Transverse colon (tissue), 4 donors: ENCODE results near the gene NR5A2. TPM values are rescaled to one million over a fixed set of nuclear protein-coding genes. Genes with fewer than 3 reads are reported as not detected.

Source experiments
- DNase-seq: peaks from one replicate; pipeline ENCODE4 v3.0.0-alpha.2; 2019
- H3K27ac ChIP-seq, 4 donors: fragments of 200-600 bp; sonication (generic); 2 replicates each; pipeline ENCODE4 v1.5.1; 2016 to 2018; ENCODE audit warnings: inconsistent platforms in 4 of 4
- H3K27me3 ChIP-seq: fragments of 200-600 bp; sonication (generic); 2 replicates; pipeline ENCODE4 v1.5.1; 2017; ENCODE audit warnings: inconsistent platforms
- H3K36me3 ChIP-seq, 4 donors: fragments of 200-600 bp; sonication (generic); 2 replicates each; pipeline ENCODE4 v1.5.1; 2017 to 2019; ENCODE audit warnings: inconsistent platforms in 4 of 4
- H3K4me1 ChIP-seq, 4 donors: fragments of 200-600 bp; sonication (generic); 2 replicates each; pipeline ENCODE4 v1.5.1; 2017 to 2020; ENCODE audit warnings: inconsistent platforms in 4 of 4
- H3K4me3 ChIP-seq, 4 donors: fragments of 200-600 bp; sonication (generic); 1 replicate in 1 of 4; 2 replicates in 3 of 4; pipeline versions ENCODE4 v1.5.1 to v1.6.1; 2017 to 2019; ENCODE audit warnings: inconsistent platforms in 4 of 4
- H3K9me3 ChIP-seq, 2 donors: fragments of 200-600 bp; sonication (generic); 2 replicates each; pipeline ENCODE4 v1.5.1; 2017 to 2019; ENCODE audit warnings: inconsistent platforms in 2 of 2
- CTCF ChIP-seq, 5 experiments: fragments of 200-600 bp in 3 of 5; fragments of 450-650 bp in 2 of 5; sonication (generic) in 3 of 5; IDR thresholded peaks; 1 replicate in 2 of 5; 2 replicates in 3 of 5; pipeline ENCODE4 v1.5.1; 2016 to 2017; ENCODE audit warnings: antibody characterized with exemption in 5 of 5, inconsistent platforms in 3 of 5, mild to moderate bottlenecking in 2 of 5, moderate library complexity in 1 of 5
- EP300 ChIP-seq: sonication (generic); formaldehyde crosslinking; IDR thresholded peaks from one replicate; pipeline ENCODE4 v1.6.1; 2017; ENCODE audit warnings: antibody characterized with exemption, low read depth
- POLR2A ChIP-seq: fragments of 450-650 bp; IDR thresholded peaks from one replicate; pipeline ENCODE4 v1.6.1; 2016; ENCODE audit warnings: antibody characterized with exemption, mild to moderate bottlenecking, moderate library complexity
- POLR2AphosphoS5 ChIP-seq, 3 donors: sonication (generic); formaldehyde crosslinking; IDR thresholded peaks; one replicate each; pipeline ENCODE4 v1.6.1; 2016; ENCODE audit warnings: antibody characterized with exemption in 3 of 3
- WGBS, 2 donors: methylation state at CpG; one replicate each; pipeline ENCODE4 v1.1.5; 2018; ENCODE audit warnings: low coverage in 1 of 2; 5-methylcytosine and 5-hydroxymethylcytosine counted together
- in situ Hi-C, 4 donors: fragments of 200-750 bp; cut with MboI; loops; one replicate each; pipeline versions ENCODE4 v1.15.0 to v1.15.1; 2017; ENCODE audit warnings: low sequenced_read_pairs in 3 of 4, low pct_ligation_motif_present in 1 of 4, low pct_unique_long_range_greater_than_20kb in 1 of 4
- intact Hi-C: fragments of 100-400 bp; cut with DNase I; formaldehyde crosslinking; loops from one replicate; pipeline ENCODE4 v1.15.1; 2023; ENCODE audit warnings: low total_unique reads
- total RNA-seq, 4 donors: library from RNA; depleted of rRNA; stranded (reverse); fragments of >200 nt; gene quantifications; one replicate each; pipeline ENCODE4 v1.1.0, GENCODE V29; 2016

The NR5A2 gene
- total RNA-seq, 4 donors from 2014 or later, result 75.4 to 92.6 (median 85.4) TPM

- DNase-seq, result peak; percentile 59
- intact Hi-C loops, result no loop called here
Observed at GRCh38 chr1:200029035-200029821, 1.7 kb downstream of the NR5A2 start.

GRCh38 chr1:200029822-200030152, 2.3 kb downstream of the NR5A2 start:
- Histone ChIP-seq H3K9me3 (no peaks in the 10 kb centered on the region), H3K4me1 (peaks cover 0 to 36% (median 4%) of the 10 kb centered on the region in 4 donors), H3K27ac (peak overlapping the region; percentile 79 to 84 (median 84)), H3K36me3 (no peaks in the 10 kb centered on the region), H3K27me3 (peaks cover 71% of the 10 kb centered on the region), H3K4me3 (peak overlapping the region; percentile 8 to 60 (median 48))
- WGBS, 2 donors, result 21% methylated on average over 13 of the region's 13 CpGs; no CpG with 5 or more reads in 1 of the 2 donors
- intact Hi-C loops, result no loop called here
- no peak for TF ChIP-seq EP300
- no peak for TF ChIP-seq POLR2AphosphoS5 (IDR thresholded peaks at IDR 0.05)
- TF ChIP-seq POLR2A, result no peak
- DNase-seq, result no peak
- in situ Hi-C loops, result no loop called here

More at GRCh38 chr1:200029035-200029821, 1.7 kb downstream of the NR5A2 start:
- peak overlapping the region; percentile 26 to 60 (median 48) for H3K4me3 ChIP-seq
- no peaks in the 10 kb centered on the region for H3K9me3 ChIP-seq
- H3K4me1 ChIP-seq, result peaks cover 0 to 30% (median 4%) of the 10 kb centered on the region in 4 donors
- peak overlapping the region; percentile 79 to 84 (median 84) for H3K27ac ChIP-seq
- peaks cover 66% of the 10 kb centered on the region for H3K27me3 ChIP-seq
- 2 to 7% methylated on average over 8 to 39 of the region's 65 CpGs for WGBS, 2 donors
- no peaks in the 10 kb centered on the region for H3K36me3 ChIP-seq
- TF ChIP-seq CTCF (IDR thresholded peaks at IDR 0.05) (no peak), POLR2AphosphoS5 (IDR thresholded peaks at IDR 0.05) (peak in 2 of 3 donors; percentile 43 to 58), POLR2A (peak; percentile 38), EP300 (no peak)
- in situ Hi-C loops, result no loop called here

GRCh38 chr1:200030791-200031190, 3.3 kb downstream of the NR5A2 start:
- Histone ChIP-seq H3K27ac (peak overlapping the region; percentile 23 to 84 (median 81)), H3K36me3 (no peaks in the 10 kb centered on the region), H3K9me3 (no peaks in the 10 kb centered on the region), H3K4me1 (peaks cover 4 to 46% (median 14%) of the 10 kb centered on the region in 4 donors), H3K4me3 (peak overlapping the region in 3 of 4 donors; percentile 47 to 60 (median 48)), H3K27me3 (peaks cover 81% of the 10 kb centered on the region)
- intact Hi-C loops, result no loop called here
- no peak for DNase-seq
- TF ChIP-seq POLR2AphosphoS5 (IDR thresholded peaks at IDR 0.05) (no peak), POLR2A (no peak), CTCF (IDR thresholded peaks at IDR 0.05) (no peak), EP300 (no peak)
- WGBS, 2 donors, result 39% methylated on average over 4 of the region's 4 CpGs; no CpG with 5 or more reads in 1 of the 2 donors
- in situ Hi-C loops, result no loop called here

GRCh38 chr1:200033511-200034261, 6.2 kb downstream of the NR5A2 start:
- in situ Hi-C loops (no loop called here), intact Hi-C loops (no loop called here)
- 7 to 35% methylated on average over 9 to 23 of the region's 23 CpGs for WGBS, 2 donors
- Histone ChIP-seq H3K4me1 (peaks cover 6 to 61% (median 19%) of the 10 kb centered on the region in 4 donors), H3K4me3 (peak overlapping the region in 1 of 4 donors; percentile 10), H3K27me3 (peaks cover 86% of the 10 kb centered on the region), H3K36me3 (no peaks in the 10 kb centered on the region), H3K27ac (peak overlapping the region; percentile 79 to 83 (median 80)), H3K9me3 (no peaks in the 10 kb centered on the region)
- peak; percentile 75 for DNase-seq
- TF ChIP-seq POLR2A, result peak; percentile 66
- peak in 1 of 5 experiments; percentile 5 for TF ChIP-seq CTCF (IDR thresholded peaks at IDR 0.05)
- TF ChIP-seq POLR2AphosphoS5 (IDR thresholded peaks at IDR 0.05), result peak; percentile 31 to 75 (median 73)
- TF ChIP-seq EP300, result no peak
